GM21381 (cell line): ENCODE data around the gene GBP2.
"Not testable (repeated sequence)": the region's sequence is repeated elsewhere in the genome, so short reads cannot be mapped to it uniquely, and the experiment has no call there.

ENCODE experiments used
- ATAC-seq: cut with Tn5 transposase; IDR thresholded peaks from one replicate; pipeline ENCODE4 v1.9.1; 2021; ENCODE audit warnings: mild to moderate bottlenecking, moderate library complexity; ENCODE audit not compliant: unreplicated experiment

The GBP2 gene

DNA sequence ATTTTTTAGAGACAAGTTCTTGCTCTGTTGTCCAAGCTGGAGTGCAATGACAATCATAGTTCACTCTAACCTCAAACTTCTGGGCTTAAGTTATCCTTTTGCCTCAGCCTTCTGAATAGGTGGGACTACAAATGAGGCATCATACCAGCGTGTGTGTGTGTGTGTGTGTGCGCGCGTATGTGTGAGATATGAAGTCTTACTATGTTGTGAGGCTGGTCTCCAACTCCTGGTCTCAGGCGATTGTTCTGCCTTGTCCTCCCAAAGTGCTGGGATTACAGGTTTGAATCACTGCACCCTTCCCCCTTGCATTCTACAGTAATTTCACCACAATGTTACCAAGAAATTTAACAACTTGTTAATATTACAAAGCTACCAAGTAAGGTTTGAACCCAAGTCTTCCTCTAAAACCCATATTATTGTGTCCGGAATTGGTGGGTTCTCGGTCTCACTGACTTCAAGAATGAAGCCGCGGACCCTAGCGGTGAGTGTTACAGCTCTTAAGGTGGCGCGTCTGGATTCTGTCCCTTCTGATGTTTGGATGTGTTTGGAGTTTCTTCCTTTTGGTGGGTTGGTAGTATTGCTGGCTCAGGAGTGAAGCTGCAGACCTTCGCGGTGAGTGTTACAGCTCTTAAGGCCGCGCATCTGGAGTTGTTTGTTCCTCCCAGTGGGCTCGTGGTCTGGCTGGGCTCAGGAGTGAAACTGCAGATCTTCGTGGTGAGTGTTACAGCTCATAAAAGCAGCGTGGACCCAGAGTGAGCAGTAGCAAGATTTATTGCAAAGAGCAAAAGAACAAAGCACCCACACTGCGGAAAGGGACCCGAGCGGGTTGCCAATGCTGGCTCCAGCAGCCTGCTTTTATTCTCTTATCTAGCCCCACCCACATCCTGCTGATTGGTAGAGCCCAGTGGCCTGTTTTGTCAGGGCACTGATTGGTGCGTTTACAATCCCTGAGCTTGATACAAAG lies 970 bp upstream of the GBP2 start:
- not testable (repeated sequence) for ATAC-seq

DNA sequence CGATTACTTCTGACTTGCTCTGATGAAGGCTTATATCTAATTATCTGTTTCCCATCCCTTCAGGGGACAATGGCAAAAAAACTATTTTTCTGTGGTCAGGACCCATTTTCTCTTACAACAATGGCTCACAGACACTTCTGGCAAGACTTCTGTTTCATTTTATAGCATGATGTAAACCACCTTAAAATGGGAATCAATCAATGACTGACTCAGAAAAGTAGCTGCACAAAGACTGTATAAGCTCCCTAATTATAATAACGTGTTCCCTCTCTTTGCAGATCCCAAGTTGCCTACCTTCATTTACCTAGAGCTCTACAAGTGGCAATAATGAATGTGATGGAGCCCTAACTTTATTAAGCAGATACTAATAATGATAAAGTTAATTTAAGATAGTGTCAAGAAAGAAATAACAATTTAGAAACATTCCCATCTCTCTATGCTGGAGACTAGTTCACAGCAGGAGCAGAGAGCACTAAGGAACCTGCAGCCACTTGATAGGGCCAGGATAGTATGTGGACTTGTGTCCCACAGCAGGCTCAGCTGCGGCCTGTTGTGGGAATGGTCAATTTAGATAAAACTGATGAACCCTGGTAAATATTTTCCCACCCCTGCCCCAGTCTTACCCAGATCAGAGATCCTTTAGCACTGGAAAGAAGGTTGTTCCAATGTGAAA lies 538 bp downstream of the GBP2 start:
- peak; percentile 27 for ATAC-seq

DNA sequence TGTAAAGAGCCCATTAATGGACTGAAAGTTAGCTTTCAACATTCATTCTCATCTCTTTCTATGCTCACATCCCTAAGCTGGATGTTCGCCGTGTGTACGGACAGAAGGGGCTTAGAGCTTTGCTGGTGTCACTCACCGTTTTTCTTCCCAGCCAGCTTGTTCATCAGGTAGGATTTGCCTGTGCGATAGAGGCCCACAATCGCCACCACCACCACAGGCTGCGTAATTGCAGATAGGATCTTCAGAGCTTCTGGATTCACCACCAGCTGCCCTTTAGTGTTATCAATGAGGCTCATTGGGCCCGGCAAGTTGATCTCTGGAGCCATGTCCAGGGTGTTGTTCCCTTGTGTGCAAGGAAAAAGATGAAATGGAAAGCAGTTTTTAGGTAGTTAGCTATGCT lies 4.3 kb downstream of the GBP2 start:
- ATAC-seq, result no peak

DNA sequence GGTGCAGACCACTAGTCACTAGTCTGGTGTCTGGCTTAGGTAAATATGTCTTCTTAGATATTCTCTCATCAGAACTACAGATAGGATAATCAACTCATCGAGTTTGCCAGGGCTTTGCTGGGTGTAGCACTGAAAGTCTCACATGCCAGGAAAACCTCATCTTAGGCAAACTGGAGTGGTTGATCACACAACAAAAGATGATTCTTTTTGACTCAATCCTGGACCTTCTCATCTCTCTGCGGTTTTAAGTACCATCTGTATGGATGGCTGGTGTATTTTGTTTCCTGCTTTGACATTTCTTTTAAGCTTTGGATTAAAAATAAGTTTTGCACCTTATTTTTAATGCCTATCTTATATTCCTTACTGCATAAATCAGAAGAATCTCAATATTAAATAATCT lies 11.3 kb downstream of the GBP2 start:
- no peak for ATAC-seq

DNA sequence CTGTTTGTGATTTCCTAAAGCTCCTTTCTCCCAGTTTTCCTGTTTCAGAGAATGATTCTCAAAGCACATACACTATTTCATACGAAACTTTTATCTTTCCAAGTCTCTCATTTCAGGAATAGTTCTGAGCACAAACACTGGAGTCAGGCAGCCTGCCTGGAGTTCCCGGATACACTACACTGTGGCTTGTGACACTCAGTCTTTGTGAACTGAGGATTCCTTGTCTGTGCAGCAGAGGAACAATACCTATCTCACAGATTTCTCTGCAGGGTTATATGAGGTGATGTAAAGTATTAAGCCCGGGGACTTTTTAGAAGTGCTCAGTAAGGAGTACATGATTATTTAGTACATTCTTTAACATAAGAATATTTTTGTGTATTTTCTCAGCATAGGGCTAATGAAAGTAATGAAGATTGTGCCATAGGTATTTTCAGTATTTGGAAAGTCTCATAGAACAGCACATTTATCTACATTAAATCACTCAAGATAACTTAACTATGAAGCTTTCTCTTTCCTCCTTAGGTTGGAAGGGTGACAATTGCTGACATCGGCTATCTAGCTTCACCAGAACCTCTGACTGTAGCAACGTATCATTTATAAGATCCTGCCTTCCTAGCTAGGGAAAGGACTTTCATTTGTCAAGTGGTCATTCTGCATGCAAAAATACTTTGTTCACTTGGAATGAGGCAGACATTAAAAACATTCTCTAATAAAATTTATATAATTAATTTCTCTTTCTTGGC lies 12.9 kb downstream of the GBP2 start:
- ATAC-seq, result no peak

DNA sequence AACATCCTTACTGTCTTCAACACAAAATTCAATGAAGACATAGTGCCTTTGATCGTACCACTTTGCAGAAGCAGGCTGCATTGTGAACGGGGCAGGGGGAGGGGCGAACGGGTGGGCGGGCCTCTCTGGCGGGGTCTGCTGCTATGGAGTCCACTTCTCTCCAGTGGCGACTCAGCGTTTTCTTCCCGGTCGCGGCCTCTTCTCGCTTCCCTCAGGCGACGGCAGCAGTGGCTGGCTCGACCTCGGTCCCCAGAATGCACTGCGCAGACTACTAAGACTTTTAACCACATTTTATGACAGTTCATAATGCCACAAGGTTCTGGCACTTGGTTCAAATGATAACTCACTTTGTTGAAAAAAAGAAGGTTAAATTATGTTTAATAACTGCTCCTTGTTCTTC lies 21.2 kb downstream of the GBP2 start:
- no peak for ATAC-seq

DNA sequence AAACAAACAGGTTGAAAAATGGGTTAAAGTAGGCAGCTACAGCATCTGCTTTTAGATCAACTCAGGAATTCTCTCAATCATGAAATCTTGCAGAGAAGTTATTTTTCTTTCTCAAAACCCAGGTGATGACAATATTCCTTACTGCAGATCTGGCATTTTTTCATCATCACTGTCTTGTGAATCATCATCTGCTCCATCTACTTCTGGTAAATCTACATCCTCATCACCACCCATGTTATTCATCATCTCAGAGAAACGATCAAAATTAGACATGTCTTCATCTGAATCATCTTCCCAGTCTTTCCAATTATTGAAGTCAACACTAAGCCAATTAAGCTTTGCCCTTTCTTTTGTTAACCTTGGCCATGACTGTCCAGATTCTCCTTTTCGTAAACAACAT lies 21.8 kb downstream of the GBP2 start:
- no peak for ATAC-seq

DNA sequence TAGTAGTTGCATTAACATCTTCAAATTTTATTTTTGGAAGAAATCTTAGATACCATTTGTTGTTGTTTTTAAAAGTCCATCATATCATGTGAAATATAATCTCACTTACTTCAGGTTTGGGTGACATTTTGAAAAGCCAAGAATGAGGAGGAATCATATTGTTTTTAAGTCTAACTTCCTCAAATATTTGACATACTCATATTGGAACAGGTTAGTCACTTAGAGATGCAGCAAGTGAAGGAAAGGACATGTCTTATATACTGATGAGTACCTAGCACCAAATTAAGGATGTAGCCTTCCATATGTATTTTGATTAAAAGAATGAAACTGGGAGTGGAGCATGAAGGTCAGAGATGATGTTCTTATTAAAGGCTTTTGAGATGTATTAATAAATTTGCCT lies 23.9 kb downstream of the GBP2 start:
- no peak for ATAC-seq

DNA sequence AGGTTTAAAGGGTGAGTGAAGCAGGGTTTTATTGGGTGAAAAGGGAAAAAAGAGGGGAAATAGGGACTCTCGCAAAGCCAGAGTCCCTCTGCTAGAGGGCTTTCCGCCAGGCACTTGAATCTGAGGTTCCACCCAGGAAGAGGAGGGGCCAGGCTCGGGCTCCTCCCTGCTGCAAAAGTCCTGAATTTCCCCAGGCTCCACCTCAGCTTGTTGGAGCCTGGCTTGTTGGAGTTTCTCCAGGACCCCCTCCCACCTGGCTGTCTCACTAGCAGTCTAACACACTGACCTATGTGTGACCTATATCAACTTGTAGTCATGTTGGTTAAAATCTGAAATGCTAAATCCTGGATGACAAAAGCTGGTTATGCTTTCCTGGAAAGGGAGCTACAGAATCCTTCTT lies 25.5 kb downstream of the GBP2 start:
- no peak for ATAC-seq

DNA sequence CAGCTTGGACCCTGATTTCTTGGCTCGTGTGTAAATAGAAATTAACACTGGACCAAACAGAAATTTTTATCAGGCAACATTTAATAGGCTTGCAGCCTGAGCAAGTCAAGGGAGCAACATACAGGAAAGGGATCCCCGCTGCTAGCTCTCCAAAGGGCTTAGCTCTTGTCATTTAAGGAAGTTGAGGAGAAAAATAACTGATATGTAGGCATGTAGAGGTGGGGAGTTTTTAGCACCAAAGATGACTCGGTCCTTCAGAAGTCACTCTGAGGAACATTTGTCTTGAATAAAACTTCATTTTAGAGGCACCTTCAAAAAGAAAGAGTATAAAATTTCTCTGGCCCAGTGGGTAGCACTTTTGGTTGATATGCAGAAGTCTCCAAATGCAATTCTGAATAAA lies 27.1 kb downstream of the GBP2 start:
- no peak for ATAC-seq

DNA sequence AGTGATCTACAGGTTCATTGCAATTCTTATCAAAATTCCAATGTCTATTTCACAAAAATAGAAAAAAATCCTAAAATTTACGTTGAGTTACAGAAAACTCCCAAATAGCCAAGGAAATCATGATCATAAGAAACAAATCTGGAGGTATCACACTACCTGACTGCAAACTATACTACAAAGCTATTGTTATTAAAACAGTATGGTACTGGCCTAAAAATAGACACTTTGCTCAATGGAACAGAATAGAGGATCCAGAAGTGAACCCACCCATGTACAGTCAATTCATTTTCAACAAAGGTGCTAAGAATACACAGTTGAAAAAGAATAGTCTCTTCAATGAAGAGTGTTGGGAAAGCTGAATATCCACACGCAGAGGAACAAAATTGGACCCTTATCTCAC lies 30.2 kb downstream of the GBP2 start:
- ATAC-seq, result no peak

DNA sequence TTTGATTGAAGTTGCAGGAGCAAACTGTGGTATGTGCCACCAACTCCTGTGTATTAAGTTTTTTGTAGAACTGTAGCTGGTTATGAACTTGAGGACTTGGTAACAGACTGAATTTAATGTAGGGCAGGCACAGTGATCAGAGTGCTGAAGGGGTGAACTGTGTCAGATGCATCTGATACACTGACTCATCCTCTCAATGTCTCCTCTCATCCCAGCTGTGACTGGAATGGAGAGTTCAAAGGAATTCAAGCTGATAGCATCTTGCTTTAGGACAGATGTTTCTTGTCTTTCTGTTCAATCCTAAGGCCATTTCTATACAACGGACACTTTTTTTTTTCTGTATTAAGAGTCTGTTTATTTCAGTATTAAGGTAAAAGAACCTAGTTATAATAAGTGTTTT lies 36.0 kb downstream of the GBP2 start:
- ATAC-seq, result no peak

DNA sequence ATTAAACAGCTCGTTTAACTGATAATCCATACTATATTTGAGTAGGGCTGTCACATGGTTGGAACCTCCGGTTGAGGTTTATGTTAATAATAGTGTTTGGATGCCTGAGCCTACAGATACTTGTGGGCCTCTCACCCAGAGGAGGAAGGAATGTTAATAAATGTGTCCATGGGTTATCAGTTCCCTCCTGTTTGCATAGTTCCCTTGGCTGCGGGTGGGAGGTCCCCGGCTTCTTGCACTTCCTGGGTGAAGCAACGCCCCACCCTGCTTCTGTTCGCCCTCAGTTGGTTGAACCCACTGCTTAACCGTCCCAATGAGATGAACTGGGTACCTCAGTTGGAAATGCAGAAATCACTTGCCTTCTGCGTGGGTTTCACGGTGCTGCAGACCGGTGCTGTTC lies 37.3 kb downstream of the GBP2 start:
- ATAC-seq, result no peak

DNA sequence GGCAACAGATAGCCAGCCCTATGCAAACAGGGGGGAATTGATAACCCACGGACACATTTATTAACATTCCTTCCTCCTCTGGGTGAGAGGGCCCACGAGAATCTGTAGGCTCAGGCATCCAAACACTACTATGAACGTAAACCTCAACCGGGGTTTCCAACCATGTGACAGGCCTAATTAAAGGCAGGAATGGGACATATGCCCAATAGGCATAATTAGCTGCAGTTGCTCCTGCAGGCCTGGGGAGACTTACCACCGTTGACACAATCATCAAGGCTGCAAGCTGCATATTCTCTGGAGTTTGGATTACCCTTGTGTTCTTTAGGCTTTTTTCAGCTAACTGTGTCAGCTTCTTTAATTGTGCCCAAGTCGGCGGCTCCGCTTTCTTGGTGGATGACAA lies 38.7 kb downstream of the GBP2 start:
- no peak for ATAC-seq

DNA sequence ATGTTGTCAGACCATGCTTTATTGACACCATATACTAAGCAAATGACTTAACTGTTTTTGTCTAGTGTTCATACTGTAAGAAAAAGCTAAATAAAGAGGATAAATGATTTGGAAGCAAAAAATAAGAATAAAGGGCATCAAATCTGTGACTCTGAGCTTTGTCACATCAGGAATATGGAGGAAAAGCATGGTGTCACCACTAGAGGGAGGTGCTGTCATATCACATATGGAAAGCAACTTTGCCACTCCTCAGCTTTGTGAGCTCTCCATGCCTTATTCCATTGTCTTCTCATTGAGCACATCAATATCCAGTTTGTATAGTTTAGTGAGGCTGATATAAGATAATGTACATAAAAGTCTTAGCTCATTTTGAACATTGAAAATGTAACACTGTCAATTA lies 40.1 kb downstream of the GBP2 start:
- ATAC-seq, result no peak

DNA sequence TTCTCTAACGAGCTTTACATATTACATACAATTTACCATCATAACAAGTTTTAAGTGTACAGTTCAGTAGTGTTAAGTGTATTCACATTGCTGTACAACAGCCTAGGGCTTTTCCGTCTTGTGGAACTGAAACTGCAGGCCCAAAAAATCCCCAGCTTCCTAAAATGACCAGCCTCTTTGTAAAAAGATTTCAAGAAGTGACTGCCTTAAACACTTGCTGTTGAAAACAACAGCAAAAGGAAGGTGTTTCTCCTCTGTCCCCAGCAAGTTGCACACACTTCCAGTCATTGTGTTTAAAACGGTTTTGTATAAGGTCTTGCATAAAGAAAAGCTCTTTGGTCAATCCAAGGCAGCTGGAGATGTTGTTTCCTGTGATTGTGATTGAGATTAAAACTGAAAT lies 44.9 kb downstream of the GBP2 start:
- ATAC-seq, result no peak

DNA sequence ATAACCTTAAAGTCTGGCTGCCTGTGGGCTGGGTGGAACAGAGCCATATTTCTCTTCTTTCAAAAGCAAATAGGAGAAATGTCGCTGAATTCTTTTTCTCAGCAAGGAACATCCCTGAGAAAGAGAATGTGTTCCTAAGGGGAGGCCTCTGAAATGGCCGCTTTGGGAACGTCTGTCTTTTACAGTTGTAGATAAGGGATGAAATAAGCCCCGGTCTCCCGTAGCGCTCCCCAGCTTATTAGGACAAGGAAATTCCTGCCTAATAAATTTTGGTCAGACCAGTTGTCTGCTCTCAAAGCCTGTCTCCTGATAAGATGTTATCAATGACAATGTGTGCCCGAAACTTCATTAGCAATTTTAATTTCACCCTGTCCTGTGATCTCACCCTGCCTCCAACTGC lies 45.8 kb downstream of the GBP2 start:
- ATAC-seq, result not testable (repeated sequence)

DNA sequence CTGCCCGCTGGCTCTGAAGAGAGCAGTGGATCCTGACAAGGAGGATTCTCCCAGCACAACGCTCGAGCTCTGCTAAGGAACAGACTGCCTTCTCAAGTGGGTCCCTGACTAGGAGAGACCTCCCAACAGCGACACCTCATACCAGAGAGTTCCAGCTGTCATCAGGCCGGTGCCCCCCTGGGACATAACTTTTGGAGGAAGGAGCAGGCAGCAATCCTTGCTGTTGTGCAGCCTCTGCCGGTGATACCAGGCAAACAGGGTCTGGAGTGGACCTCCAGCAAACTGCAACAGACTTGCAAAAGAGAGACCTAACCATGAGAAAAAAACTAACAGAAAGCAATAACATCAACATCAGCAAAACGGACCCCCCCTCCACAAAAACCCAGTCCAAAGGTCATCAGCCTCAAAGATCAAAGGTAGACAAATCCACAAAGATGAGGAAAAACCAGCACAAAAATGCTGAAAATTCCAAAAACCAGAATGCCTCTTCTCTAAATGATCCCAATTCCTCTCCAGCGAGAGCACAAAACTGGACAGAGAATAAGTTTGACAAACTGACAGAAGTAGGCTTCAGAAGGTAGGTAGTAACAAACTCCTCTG lies 53.3 kb downstream of the GBP2 start:
- ATAC-seq, result not testable (repeated sequence)

DNA sequence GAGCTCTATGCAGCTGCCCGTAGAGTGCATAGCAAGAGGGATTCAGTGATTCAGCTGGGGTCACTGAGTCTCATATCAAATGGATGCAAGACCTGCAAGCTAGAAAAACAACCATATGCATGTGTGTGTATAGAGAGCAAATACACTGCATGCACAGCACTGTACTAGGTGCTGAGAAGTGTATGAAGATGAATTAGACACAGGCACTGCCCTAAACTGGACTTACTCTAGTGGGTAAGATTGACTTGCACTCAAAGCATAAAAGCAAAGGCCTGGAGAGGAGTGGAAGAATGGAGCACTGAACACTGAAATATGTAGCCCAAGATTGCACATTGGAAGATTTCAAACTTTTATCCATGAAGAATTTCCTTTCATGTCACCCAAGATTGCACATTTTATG lies 55.4 kb downstream of the GBP2 start:
- ATAC-seq, result no peak

DNA sequence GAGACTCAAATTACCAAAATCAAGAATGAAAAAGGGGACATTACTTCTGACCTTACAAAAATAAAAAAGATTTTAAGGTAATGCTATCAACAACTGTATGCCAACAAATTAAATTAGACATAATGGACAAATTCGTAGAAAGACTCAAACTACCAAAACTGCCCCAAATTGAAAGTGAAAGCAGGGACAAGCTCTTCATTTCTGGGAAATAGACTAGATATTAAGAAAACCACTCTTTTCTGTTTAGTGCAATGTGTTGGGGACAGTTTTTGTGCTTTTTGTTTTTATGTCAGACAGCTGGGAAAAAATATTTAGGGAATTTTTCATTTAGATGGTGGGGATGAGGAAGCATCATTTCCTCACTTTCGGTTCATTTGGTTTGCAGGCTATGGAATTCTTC lies 56.0 kb downstream of the GBP2 start:
- no peak for ATAC-seq

DNA sequence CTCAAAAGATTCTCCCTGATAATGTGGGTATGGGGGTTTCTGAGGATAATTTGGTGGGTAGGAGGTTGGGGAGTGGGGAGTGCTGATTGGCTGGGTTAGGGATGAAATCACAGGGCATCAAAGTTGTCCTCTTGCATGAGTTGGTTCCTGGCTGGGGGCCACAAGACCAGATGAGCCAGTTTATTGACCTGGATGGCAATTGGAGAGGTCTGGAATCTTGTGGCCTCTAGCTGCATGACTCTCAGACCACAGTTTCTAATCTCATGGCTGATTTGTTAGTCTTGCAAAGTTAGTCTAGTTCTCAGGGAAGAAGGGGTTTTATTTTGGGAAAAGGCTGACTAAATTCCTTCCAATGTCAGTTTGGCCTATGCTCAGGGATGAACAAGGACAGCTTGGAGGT lies 57.6 kb downstream of the GBP2 start:
- no peak for ATAC-seq
